Caco-2 (cell line): ENCODE results near the gene CRY2. TPM values are rescaled to one million over a fixed set of nuclear protein-coding genes. Genes with fewer than 3 reads are reported as not detected.

Source experiments
- BruUV-seq: library from RNA; stranded (reverse); fragments of 400-500 nt; replicated peaks from 2 replicates; lab custom pipeline; 2021; lab: Mats Ljungman, UMichigan
- CTCF ChIA-PET: fragments of 300-600 bp; sonication (Branson Sonifier 250); formaldehyde crosslinking; loops from one replicate; lab custom pipeline; 2022; ENCODE audit warnings: antibody characterized with exemption; lab: Charles Lee
- POLR2A ChIA-PET: fragments of 300-600 bp; sonication (Branson Sonifier 250); formaldehyde crosslinking; loops from one replicate; lab custom pipeline; 2022; ENCODE audit warnings: antibody characterized with exemption; lab: Charles Lee
- DNase-seq, 2 experiments: peaks; one replicate each; pipeline versions ENCODE4 v3.0.0 to v3.0.0-alpha.2; 2020 to 2022
- H3K27me3 ChIP-seq: replicated peaks from 2 replicates; pipeline ENCODE4 v1.6.0; 2011; ENCODE audit warnings: low read length; ENCODE audit not compliant: control insufficient read depth, insufficient read depth
- H3K36me3 ChIP-seq: 2 replicates; pipeline ENCODE4 v1.5.1; 2011; ENCODE audit warnings: low read length; ENCODE audit not compliant: control insufficient read depth, insufficient read depth
- H3K4me1 ChIP-seq: fragments of 250-450 bp; sonication (Bioruptor Pico); 2 replicates; pipeline ENCODE4 v1.5.1; 2020; ENCODE audit warnings: mild to moderate bottlenecking
- H3K4me3 ChIP-seq: 2 replicates; pipeline ENCODE4 v1.5.1; 2011; ENCODE audit warnings: low read depth, mild to moderate bottlenecking, control low read depth, low read length
- H3K9me3 ChIP-seq: fragments of 250-450 bp; sonication (Bioruptor Pico); 2 replicates; pipeline ENCODE4 v1.5.1; 2020; ENCODE audit warnings: mild to moderate bottlenecking, moderate library complexity
- H3K27ac Mint-ChIP-seq: one replicate; pipeline ENCODE4 v1.8.0; 2022; ENCODE audit warnings: mixed read lengths; ENCODE audit not compliant: unreplicated experiment
- H3K27me3 Mint-ChIP-seq: one replicate; pipeline ENCODE4 v1.8.0; 2022; ENCODE audit warnings: mixed read lengths; ENCODE audit not compliant: insufficient read depth, unreplicated experiment
- H3K36me3 Mint-ChIP-seq: one replicate; pipeline ENCODE4 v1.8.0; 2022; ENCODE audit warnings: mild to moderate bottlenecking, mixed read lengths; ENCODE audit not compliant: insufficient read depth, unreplicated experiment
- H3K4me1 Mint-ChIP-seq: one replicate; pipeline ENCODE4 v1.8.0; 2022; ENCODE audit warnings: low read depth, mixed read lengths; ENCODE audit not compliant: unreplicated experiment
- H3K4me3 Mint-ChIP-seq: one replicate; pipeline ENCODE4 v1.8.0; 2022; ENCODE audit warnings: mild to moderate bottlenecking, moderate library complexity, mixed read lengths; ENCODE audit not compliant: unreplicated experiment
- H3K9me3 Mint-ChIP-seq: one replicate; pipeline ENCODE4 v1.8.0; 2022; ENCODE audit warnings: mixed read lengths; ENCODE audit not compliant: unreplicated experiment
- CTCF ChIP-seq, 2 experiments: fragments of 200-600 bp in 1 of 2; IDR thresholded peaks; 1 replicate in 1 of 2; 2 replicates in 1 of 2; pipeline versions ENCODE4 v1.5.1 to v1.8.0; 2011 to 2022; ENCODE audit warnings: antibody characterized with exemption in 1 of 2, control low read depth in 1 of 2, inconsistent platforms in 1 of 2, low read depth in 1 of 2, low read length in 1 of 2, mild to moderate bottlenecking in 1 of 2, moderate library complexity in 1 of 2; ENCODE audit not compliant: insufficient read depth in 1 of 2, severe bottlenecking in 1 of 2, unreplicated experiment in 1 of 2
- intact Hi-C: fragments of 100-400 bp; cut with micrococcal nuclease; formaldehyde crosslinking; loops from one replicate; pipeline ENCODE4 v1.10.0; 2022; ENCODE audit not compliant: unreplicated experiment
- total RNA-seq: library from RNA; stranded (reverse); gene quantifications from 2 replicates; pipeline ENCODE4 v1.2.3, GENCODE V29; 2022

CRY2 gene
- total RNA-seq, 1 experiment from 2014 or later = 28.5 TPM

- Mint-ChIP-seq H3K4me3 (no peak overlapping the region), H3K27ac (no peak overlapping the region), H3K4me1 (no peaks in the 10 kb centered on the region), H3K36me3 (peaks cover 44% of the 10 kb centered on the region), H3K27me3 (no peaks in the 10 kb centered on the region), H3K9me3 (no peaks in the 10 kb centered on the region)
- ChIA-PET CTCF (no interaction called here), POLR2A (no interaction called here)
- Histone ChIP-seq H3K27me3 (no peaks in the 10 kb centered on the region), H3K9me3 (no peaks in the 10 kb centered on the region), H3K4me1 (0 out of 2 replicates have a peak, but pooled peaks cover 4% of the 10 kb centered on the region), H3K4me3 (no peak overlapping the region), H3K36me3 (peaks cover 1% of the 10 kb centered on the region; the same call in 1 of the 2 replicates)
- TF ChIP-seq CTCF (IDR thresholded peaks at IDR 0.05; ENCODE audit: insufficient read depth in 1 of 2, low read depth in 1 of 2, low read length in 1 of 2, severe bottlenecking in 1 of 2, unreplicated experiment in 1 of 2) = no peak
- DNase-seq = no peak
- intact Hi-C loops = no loop called here
- BruUV-seq = no TSS peak
Measured at GRCh38 chr11:45931739-45932138, 84.5 kb downstream of the CRY2 start.

- TF ChIP-seq CTCF (IDR thresholded peaks at IDR 0.05; ENCODE audit: insufficient read depth in 1 of 2, low read depth in 1 of 2, low read length in 1 of 2, severe bottlenecking in 1 of 2, unreplicated experiment in 1 of 2) = no peak
- POLR2A ChIA-PET = interaction anchor here (0.7 kb wide), 1 partner anchor 85 kb away, joined by 8 read pairs; no protein-coding TSS in a partner anchor
- BruUV-seq = no TSS peak
- intact Hi-C loops = no loop called here
- H3K9me3 Mint-ChIP-seq = no peaks in the 10 kb centered on the region
- Histone ChIP-seq H3K9me3 (no peaks in the 10 kb centered on the region), H3K4me1 (0 out of 2 replicates have a peak, but pooled peaks cover 4% of the 10 kb centered on the region), H3K27me3 (no peaks in the 10 kb centered on the region), H3K36me3 (peaks cover 1% of the 10 kb centered on the region; the same call in 1 of the 2 replicates), H3K4me3 (no peak overlapping the region)
- H3K27ac Mint-ChIP-seq = no peak overlapping the region
- CTCF ChIA-PET = no interaction called here
- peaks cover 40% of the 10 kb centered on the region for H3K36me3 Mint-ChIP-seq
- H3K4me3 Mint-ChIP-seq = no peak overlapping the region
- no peaks in the 10 kb centered on the region for H3K4me1 Mint-ChIP-seq
- no peak for DNase-seq
- H3K27me3 Mint-ChIP-seq = no peaks in the 10 kb centered on the region
Measured at GRCh38 chr11:45932217-45932616, 84.9 kb downstream of the CRY2 start.

Other genes starting within 250 kb of the CRY2 start
- gene CHST1, start 181.9 kb upstream of the CRY2 start, total RNA-seq = not detected in 2 replicates
- 14.0 and 15.1 TPM in 2 replicates for gene SLC35C1, start 42.3 kb upstream of the CRY2 start, total RNA-seq
- 8.2 and 8.5 TPM in 2 replicates for gene MAPK8IP1, start 38.2 kb downstream of the CRY2 start, total RNA-seq
- gene FREY1, start 59.8 kb downstream of the CRY2 start, total RNA-seq = 1.2 and 1.3 TPM in 2 replicates
- 41.4 and 45.8 TPM in 2 replicates for gene PEX16, start 70.4 kb downstream of the CRY2 start, total RNA-seq
- 62.3 and 67.4 TPM in 2 replicates for gene LARGE2, start 75.2 kb downstream of the CRY2 start, total RNA-seq